CD4-positive, alpha-beta T cell treated with Interleukin-4 for 4 hours (primary cell): ENCODE results near the gene CHCHD3.
"Not testable (repeated sequence)": the region's sequence is repeated elsewhere in the genome, so short reads cannot be mapped to it uniquely, and the experiment has no call there.

Experiments used
- DNase-seq: peaks from one replicate; pipeline ENCODE4 v3.0.0-alpha.2; 2020

The CHCHD3 gene

GRCh38 chr7:133040178-133040577 is 41.7 kb downstream of the CHCHD3 start:
- no peak for DNase-seq

DNA sequence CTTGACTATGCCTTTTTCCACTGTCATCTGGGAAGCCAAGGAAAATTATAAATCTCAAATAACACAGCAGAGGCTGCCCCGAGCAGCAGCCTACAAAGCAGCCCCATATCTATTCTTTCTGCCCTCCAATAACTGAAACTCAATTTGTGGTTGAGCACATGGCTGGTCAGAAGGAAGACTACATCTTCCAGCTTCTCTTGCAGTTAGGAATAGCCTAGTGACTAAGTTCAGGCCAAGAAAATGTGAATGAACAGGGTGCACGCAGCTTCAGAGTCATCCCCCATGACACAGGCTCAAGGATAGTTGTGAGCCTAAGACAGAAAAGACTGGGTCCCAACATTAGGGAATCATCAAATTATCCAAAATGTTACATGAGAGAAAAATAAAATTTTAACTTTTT is 42.3 kb downstream of the CHCHD3 start:
- DNase-seq: no peak

DNA sequence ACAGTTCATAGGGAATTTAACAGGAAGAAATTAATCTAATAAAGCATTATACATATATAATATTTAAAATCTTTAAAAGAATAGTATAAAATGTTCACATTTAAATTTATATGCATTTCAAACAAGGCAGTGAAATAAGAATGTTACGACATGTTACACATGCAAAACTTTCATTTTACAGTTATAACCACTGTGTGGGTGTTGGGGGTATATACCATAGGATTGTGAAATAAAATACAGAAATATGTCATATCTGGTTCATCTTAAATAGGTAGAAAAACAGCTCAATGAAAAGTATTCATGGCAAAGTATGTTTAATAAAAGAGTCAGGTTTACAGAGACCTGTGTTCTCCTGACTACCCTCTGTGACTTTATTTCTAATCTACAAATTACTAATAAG is 45.6 kb downstream of the CHCHD3 start:
- no peak for DNase-seq

DNA sequence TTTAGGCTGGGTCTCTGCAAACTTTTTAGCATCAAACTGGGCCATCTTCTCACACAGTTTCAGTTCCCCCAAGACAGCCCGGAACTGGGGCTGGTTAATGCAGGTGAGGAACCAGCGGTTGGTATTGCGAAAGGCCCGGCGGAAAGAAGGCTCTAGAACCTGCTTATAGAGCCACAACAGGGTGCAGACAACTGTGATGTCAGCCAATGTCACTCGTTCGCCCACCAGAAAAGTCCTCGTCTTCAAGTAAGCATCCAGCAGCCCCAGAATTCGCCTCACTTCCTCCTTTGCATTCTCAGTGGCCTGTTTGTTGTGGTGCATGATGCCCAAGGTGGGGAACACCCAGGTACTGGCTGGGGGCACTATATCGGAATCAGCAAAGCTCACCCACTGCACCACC is 46.6 kb downstream of the CHCHD3 start:
- not testable (repeated sequence) for DNase-seq

DNA sequence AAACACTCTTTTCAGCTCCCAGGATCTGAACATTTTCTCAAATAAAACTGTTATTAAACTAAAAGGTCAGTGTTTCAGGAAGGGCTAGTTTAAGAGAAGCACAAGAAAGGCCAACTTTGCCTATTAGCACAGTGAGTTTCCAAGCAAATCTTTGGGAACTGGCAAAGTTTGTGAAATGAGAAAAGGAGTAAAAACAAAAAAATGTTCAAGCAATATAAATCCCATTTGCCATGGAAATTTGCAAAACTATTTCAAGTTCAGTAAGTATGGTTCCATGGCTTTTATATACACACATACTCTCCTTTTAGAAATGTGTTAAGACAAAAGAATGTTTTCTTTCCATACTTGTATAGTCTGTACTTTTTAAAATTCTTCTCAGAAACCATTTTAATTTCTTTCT is 51.5 kb downstream of the CHCHD3 start:
- DNase-seq: no peak

GRCh38 chr7:133029463-133029862 is 52.4 kb downstream of the CHCHD3 start:
- DNase-seq: no peak

GRCh38 chr7:133027397-133027796 is 54.5 kb downstream of the CHCHD3 start:
- DNase-seq: no peak

- no peak for DNase-seq
Measured at GRCh38 chr7:133026210-133026859, 55.6 kb downstream of the CHCHD3 start.

DNA sequence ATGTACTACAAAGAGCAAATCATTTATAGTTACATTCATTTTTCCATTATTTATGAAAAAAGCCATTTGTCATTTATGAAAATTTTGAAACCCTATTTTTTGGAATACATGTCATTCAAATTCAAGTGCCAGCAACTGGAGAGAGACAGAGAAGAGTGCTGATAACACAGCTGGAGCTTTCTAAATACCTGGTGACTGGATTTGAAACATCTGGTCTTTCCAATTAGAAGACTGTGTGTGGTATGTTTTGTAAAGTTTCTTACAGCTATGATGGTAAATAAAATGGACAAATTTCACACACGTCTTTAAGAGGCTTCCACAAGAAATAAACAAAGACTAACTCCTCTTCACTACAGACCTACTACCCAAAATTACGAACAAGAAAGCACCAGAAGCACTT is 56.8 kb downstream of the CHCHD3 start:
- DNase-seq: no peak

DNA sequence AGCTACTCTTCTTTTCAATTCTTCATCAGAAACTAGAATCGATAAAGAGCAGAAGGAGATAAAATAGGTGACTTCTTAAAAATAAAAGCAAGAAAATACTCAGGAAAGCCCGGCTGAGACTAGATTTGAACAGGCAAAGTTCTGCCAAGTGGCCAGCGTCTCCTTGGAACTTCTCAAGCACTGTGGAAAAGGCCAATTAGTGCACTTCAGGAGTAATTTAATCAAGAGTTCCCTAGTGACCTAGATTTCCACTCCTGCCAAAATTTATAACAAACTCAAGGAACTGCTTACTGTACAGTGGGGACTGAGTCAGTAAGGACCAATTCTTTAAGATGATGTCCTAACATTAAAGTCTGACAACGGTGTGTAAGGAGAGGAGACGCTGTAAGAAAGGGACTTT is 57.3 kb downstream of the CHCHD3 start:
- no peak for DNase-seq

DNA sequence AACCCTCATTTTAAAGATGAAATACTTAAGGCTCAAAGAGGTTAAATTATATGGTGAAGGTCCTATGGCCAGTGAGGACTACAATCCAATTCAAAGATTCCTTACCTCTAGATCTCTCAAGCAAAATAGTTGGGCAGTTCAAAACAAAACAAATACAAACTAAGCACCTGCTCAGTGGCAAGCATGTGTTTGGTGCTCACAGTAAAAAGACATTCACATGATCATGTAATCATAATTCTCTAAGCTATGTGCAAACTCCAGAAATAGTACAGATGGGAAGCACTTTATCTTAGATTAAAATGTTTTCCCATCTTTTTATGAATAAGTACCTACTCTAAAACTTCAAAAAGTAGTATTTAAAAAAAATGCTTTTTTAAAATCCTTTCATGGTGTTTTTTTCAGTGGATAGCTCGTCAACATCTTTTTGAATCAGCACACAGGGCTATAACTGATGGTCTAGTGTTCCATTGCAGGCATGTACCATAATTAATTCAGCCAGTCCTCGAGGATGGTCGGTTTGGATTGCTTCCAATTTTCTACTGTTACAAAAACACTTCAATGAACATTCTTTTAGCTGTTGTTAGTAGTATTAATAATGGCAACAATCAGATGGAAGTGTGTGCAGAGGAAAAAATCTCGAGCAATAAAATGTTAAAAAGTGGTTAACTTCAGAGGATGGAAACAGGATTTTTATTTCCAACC is 58.4 kb downstream of the CHCHD3 start:
- no peak for DNase-seq

DNA sequence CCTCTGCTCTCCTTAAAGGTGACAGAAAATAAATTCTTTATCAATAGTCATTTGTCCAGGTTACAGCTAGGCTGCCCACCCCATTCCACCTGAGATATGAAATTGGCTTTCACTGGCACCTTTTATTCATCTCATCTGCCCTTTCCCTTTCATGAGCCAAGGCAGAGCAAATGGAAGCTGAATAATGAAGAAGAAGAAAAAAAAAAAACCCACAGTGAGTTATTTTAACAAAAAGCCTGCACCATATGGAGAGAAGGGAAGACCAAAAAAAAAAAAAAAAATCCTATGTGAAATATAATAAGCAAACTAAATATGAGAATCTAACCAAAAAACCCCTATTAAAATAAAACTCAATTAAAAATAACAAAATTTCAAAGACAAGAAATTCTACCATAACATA is 59.2 kb downstream of the CHCHD3 start:
- DNase-seq: no peak

DNA sequence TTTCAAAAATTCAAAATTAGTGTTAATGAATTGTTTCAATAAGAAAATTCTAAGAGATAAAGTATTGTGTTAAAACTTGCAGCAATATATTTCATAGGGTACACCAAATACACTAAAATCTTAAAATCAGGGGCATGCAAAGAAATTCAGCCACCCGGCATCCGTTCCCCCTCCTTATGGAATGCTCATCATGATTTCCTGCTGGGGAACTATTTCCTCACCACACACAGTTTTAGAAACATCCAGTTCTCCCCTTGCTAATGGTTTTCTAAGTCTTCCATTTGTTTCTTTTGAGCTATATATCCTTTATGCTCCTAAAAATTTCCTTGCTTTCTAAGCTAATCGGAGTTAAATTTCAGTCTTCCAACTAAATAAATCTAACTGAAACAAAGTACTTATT is 60.7 kb downstream of the CHCHD3 start:
- DNase-seq: no peak

- DNase-seq: no peak
Measured at GRCh38 chr7:133020496-133020895, 61.4 kb downstream of the CHCHD3 start.

DNA sequence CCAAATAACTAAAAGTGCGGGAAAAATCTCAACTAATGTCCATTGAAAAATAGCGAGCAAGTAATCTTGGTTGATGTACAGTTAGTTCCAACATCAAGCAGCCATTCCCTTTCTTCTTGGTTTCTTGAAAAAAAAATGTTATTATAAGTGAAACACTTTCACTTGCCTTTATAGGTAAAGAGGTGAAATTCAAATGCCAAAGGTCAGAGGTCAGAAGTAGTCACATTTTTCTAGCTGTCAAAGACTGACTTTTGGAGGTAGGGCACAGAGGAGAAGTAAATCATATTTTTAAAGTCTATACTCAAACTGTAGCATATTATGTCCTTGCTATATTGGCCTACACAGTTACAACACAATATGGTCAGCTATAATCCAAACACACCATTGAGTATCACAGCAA is 62.3 kb downstream of the CHCHD3 start:
- no peak for DNase-seq

GRCh38 chr7:133016604-133017003 is 65.3 kb downstream of the CHCHD3 start:
- no peak for DNase-seq

DNA sequence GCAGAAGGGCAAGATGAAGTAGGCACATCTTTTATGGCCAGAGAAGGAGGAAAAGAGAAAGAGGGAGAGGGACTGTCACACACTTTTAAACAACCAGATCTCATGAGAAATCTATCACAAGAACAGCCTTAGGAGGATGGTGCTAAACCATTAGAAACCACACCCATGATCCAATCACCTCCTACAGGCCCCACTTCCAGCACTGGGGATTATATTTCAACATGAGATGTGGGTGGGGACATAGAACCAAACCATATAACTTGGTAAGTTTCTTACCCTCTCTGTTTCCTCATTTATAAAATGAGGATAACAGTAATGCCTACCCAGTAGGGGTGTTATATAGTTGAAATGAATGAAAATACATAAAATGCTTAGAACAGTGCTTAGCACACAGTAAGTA is 66.0 kb downstream of the CHCHD3 start:
- no peak for DNase-seq

DNA sequence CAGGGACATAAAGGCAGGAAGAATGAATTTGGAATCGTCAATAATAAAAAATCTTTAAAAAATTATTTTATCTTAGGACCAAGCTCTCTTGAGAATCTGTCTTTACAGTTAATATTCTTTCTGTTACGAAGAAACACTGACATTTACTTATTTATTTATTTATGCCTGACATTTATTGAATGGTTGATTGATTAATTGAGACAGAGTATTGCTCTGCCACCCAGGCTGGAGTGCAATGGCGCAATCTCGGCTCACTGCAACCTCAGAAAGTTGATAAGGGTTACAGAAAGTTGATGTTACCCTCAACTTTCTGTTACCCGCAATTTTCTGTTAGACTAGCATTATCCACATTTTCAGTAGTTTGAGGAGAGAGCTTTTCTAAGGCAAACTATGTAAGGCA is 70.1 kb downstream of the CHCHD3 start:
- no peak for DNase-seq

DNA sequence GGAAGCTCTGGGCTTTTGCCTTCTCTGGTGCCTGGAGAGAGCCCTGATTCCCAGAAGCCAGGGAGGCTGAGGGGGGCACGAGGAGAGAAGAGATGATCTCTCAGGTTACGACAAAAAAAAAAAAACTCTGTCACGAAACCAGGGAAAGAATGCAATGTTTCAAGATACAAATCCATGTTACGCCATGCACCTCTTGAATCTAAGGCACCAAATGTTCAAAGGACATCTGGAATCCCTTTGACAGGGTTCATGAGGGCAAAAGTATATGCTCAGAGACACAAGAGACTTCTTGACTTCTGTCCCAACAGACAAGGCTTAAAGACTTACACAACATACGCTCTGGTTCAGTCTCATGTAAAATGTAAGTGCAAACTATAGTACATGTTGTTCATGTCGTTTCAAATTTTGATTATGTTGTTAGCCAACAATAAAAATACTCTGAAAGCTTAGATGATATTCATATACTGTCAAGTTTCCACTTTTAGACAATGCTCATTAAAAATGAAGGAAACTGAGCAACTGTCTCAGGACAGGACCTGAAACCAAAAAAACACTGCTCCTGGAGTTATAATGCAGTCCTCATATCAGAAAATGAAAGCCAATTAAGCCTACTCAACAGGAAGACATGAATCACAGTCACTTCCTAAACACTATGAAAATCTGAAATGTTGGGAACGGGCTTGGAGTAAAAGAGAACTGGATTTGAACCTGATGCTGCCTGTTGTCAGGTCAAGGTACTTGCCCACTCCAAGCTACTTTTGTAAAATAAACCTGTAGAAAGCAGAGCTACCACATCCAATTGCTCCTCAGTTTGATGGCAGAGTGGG is 72.3 kb downstream of the CHCHD3 start:
- DNase-seq: no peak

DNA sequence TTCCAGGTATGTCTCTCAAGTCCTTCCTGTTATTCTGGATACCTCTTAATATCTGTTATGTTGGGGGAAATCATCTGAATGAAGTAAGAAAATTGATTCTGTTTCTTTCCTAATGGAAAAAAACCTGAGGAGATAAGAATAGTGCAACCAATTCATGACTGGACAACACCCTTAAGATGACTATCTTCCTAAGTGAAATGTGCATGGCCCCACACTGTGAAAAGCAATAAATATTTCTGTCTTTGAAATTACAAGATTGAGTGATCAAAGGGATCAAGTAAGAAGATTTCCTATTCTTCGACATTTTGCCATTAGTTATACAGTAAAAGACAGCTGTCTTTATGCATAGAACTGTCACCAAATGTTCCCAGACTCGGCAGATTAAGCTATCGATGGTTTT is 73.9 kb downstream of the CHCHD3 start:
- no peak for DNase-seq

GRCh38 chr7:133003052-133003910 is 78.6 kb downstream of the CHCHD3 start:
- DNase-seq: no peak

DNA sequence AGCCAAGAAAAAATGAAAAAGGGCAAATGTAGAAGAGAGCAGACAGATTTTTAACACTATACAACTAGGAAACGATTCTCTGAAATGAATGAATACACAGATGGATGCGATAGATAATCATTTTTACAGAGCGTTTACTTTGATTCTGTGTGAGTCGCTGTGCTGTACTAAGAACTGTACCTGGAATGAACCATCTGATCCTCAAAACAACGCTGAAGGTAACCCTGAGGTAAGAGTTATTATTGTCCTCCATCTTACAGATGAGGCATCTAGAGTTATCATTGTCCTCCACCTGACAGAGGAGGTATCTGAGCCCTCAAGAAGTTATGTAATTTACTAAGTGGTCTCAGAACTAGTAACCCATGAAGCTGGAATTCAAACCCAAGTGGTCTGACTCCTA is 80.2 kb downstream of the CHCHD3 start:
- no peak for DNase-seq

- no peak for DNase-seq
Measured at GRCh38 chr7:132999845-133000244, 82.0 kb downstream of the CHCHD3 start.
